Upper lobe of right lung (tissue), 1 donor: ENCODE results near the gene PCDHB7. TPM values are rescaled to one million over a fixed set of nuclear protein-coding genes. Genes with fewer than 3 reads are reported as not detected.
"Not testable (repeated sequence)": the region's sequence is repeated elsewhere in the genome, so short reads cannot be mapped to it uniquely, and the experiment has no call there.

Experiments
- ATAC-seq: fragments of 200-7000 bp; cut with Tn5 transposase; one replicate; pipeline ENCODE4 v1.9.1; 2020; ENCODE audit warnings: mild to moderate bottlenecking, moderate library complexity
- DNase-seq: peaks from one replicate; pipeline ENCODE4 v3.0.0-alpha.2; 2020
- H3K27ac ChIP-seq: fragments of 200-600 bp; one replicate; pipeline ENCODE4 v1.8.0; 2022
- H3K27me3 ChIP-seq: fragments of 200-600 bp; one replicate; pipeline ENCODE4 v1.8.0; 2022; ENCODE audit warnings: mild to moderate bottlenecking
- H3K36me3 ChIP-seq: fragments of 200-600 bp; one replicate; pipeline ENCODE4 v1.8.0; 2022
- H3K4me1 ChIP-seq: fragments of 200-600 bp; one replicate; pipeline ENCODE4 v1.8.0; 2022
- H3K4me3 ChIP-seq: fragments of 200-600 bp; one replicate; pipeline ENCODE4 v1.8.0; 2022; ENCODE audit warnings: mild to moderate bottlenecking
- H3K9me3 ChIP-seq: fragments of 200-600 bp; one replicate; pipeline ENCODE4 v1.8.0; 2022
- intact Hi-C: fragments of 100-400 bp; cut with DNase I; formaldehyde crosslinking; loops from one replicate; pipeline ENCODE4 v1.11.0; 2022
- total RNA-seq: library from RNA; stranded (reverse); fragmentation: NEBNext Ultra II Directional; extraction: Animal tissue kit (Norgen Biotek cat#: 25700); gene quantifications from one replicate; pipeline ENCODE4 v1.2.1, GENCODE V29; 2021
- TF ChIP-seq, protein P1 (sequence below): fragments of 200-600 bp; IDR thresholded peaks from one replicate; pipeline ENCODE4 v1.8.0; 2022; ENCODE audit warnings: antibody characterized with exemption
- donor health status: DM: no; HTN: yes; CAD: no; lungs with severe emphysema.

The PCDHB7 gene
- total RNA-seq, 1 donor from 2014 or later = 2.8 TPM

DNA sequence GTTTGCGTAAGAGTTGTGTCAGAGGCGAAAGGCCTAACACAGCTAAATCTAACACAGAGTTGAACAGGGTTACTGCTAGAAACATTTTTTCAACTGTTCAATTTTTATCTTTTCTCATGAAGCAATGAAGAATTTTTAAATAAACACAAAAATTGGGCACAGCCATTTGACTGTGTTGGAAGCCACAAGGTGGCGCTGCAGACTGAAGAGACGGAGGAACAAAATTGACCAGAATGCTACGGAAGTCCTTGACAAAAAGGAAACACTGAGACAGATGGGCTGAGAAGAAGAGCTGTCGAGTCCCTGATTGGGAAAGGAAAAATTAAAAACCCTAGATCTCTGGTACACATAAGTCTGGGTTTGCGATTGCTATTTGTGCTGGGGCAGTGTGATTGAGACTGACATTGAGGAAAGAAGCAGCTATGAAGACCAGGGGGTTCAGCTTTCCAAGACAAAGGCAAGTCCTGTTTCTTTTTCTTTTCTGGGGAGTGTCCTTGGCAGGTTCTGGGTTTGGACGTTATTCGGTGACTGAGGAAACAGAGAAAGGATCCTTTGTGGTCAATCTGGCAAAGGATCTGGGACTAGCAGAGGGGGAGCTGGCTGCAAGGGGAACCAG, 14.6 kb downstream of the PCDHB7 start, which contains the start of gene PCDHB9:
Gene PCDHB9, plus strand, starts transcription at position 265 of the 616 bp plus-strand sequence. Its CDS starts 158 bp downstream, at position 423.
- intact Hi-C loops = no loop called here
- Histone ChIP-seq H3K4me1 (no peaks in the 10 kb centered on the region), H3K27me3 (peaks cover 7% of the 10 kb centered on the region), H3K4me3 (peak within 1 kb of the TSS; percentile 14), H3K9me3 (peaks cover 4% of the 10 kb centered on the region), H3K36me3 (no peaks in the 10 kb centered on the region), H3K27ac (no peak within 1 kb of the TSS)
- TF ChIP-seq, protein P1, sequence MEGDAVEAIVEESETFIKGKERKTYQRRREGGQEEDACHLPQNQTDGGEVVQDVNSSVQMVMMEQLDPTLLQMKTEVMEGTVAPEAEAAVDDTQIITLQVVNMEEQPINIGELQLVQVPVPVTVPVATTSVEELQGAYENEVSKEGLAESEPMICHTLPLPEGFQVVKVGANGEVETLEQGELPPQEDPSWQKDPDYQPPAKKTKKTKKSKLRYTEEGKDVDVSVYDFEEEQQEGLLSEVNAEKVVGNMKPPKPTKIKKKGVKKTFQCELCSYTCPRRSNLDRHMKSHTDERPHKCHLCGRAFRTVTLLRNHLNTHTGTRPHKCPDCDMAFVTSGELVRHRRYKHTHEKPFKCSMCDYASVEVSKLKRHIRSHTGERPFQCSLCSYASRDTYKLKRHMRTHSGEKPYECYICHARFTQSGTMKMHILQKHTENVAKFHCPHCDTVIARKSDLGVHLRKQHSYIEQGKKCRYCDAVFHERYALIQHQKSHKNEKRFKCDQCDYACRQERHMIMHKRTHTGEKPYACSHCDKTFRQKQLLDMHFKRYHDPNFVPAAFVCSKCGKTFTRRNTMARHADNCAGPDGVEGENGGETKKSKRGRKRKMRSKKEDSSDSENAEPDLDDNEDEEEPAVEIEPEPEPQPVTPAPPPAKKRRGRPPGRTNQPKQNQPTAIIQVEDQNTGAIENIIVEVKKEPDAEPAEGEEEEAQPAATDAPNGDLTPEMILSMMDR = peak; percentile 45
- DNase-seq = no peak
- ATAC-seq = peak; percentile 29

DNA sequence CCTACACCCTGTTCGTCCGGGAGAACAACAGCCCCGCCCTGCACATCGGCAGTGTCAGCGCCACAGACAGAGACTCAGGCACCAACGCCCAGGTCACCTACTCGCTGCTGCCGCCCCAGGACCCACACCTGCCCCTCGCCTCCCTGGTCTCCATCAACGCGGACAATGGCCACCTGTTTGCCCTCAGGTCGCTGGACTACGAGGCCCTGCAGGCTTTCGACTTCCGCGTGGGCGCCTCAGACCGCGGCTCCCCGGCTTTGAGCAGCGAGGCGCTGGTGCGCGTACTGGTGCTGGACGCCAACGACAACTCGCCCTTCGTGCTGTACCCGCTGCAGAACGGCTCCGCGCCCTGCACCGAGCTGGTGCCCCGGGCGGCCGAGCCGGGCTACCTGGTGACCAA, 16.2 kb downstream of the PCDHB7 start:
- H3K4me3 ChIP-seq, ATAC-seq, H3K36me3 ChIP-seq, H3K4me1 ChIP-seq, intact Hi-C loops, H3K27ac ChIP-seq, DNase-seq, H3K27me3 ChIP-seq: not testable (repeated sequence)
- H3K9me3 ChIP-seq = peaks cover 16% of the 10 kb centered on the region

DNA sequence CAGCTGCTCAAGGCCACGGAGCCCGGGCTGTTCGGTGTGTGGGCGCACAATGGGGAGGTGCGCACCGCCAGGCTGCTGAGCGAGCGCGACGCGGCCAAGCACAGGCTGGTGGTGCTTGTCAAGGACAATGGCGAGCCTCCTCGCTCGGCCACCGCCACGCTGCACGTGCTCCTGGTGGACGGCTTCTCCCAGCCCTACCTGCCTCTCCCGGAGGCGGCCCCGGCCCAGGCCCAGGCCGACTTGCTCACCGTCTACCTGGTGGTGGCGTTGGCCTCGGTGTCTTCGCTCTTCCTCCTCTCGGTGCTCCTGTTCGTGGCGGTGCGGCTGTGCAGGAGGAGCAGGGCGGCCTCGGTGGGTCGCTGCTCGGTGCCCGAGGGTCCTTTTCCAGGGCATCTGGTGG, 16.7 kb downstream of the PCDHB7 start:
- H3K27ac ChIP-seq, H3K36me3 ChIP-seq, DNase-seq, H3K4me1 ChIP-seq, ATAC-seq, H3K4me3 ChIP-seq, intact Hi-C loops, H3K27me3 ChIP-seq: not testable (repeated sequence)
- peaks cover 16% of the 10 kb centered on the region for H3K9me3 ChIP-seq

DNA sequence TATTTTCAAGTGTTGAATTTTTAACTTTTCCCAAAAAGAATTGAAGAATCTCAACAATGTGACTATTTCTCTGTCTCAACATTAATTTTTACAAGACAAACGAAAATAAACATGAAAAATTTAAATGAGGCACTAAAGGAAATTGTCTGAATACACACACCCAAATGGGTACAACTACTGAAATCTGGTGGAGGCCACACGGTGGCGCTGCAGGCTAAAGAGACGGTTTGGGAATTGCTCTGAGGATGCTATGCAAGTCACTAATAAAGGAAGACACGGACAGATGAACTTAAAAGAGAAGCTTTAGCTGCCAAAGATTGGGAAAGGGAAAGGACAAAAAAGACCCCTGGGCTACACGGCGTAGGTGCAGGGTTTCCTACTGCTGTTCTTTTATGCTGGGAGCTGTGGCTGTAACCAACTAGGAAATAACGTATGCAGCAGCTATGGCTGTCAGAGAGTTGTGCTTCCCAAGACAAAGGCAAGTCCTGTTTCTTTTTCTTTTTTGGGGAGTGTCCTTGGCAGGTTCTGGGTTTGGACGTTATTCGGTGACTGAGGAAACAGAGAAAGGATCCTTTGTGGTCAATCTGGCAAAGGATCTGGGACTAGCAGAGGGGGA, 19.8 kb downstream of the PCDHB7 start, which contains the start of gene PCDHB10:
Gene PCDHB10, plus strand, starts transcription at position 244 of the 616 bp plus-strand sequence. Its CDS starts 200 bp downstream, at position 444.
- Histone ChIP-seq H3K27me3 (no peaks in the 10 kb centered on the region), H3K4me1 (no peaks in the 10 kb centered on the region), H3K4me3 (no peak within 1 kb of the TSS), H3K27ac (no peak within 1 kb of the TSS), H3K36me3 (no peaks in the 10 kb centered on the region), H3K9me3 (peaks cover 28% of the 10 kb centered on the region)
- TF ChIP-seq, protein P1 = peak; percentile 40
- intact Hi-C loops = no loop called here
- DNase-seq = no peak
- ATAC-seq = peak; percentile 41

DNA sequence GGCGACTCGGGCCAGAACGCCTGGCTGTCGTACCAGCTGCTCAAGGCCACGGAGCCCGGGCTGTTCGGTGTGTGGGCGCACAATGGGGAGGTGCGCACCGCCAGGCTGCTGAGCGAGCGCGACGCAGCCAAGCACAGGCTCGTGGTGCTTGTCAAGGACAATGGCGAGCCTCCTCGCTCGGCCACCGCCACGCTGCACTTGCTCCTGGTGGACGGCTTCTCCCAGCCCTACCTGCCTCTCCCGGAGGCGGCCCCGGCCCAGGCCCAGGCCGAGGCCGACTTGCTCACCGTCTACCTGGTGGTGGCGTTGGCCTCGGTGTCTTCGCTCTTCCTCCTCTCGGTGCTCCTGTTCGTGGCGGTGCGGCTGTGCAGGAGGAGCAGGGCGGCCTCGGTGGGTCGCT, 21.9 kb downstream of the PCDHB7 start:
- H3K36me3 ChIP-seq, H3K27me3 ChIP-seq, ATAC-seq, intact Hi-C loops, DNase-seq, H3K27ac ChIP-seq, H3K4me3 ChIP-seq, H3K4me1 ChIP-seq: not testable (repeated sequence)
- H3K9me3 ChIP-seq = peaks cover 38% of the 10 kb centered on the region

DNA sequence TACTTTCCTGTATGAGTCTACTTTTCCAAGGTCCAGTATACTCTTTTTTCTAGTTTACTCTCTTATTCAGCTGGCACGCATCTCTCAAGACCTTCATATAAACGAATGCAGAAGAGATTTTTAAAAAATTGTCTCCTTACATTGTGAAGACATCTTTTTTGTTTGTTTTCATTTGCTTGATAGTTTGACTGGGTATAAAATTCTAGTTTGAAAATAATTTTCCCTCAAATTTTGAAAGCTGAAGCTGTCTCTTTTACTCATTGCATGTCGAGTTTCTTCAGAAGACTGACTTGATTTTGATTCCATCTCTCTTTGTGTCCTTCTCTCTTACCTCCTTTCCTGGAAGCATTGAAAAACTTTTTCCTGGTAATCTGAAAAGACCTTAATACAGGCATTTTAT, 23.9 kb downstream of the PCDHB7 start:
- TF ChIP-seq, protein P1 = no peak
- intact Hi-C loops = no loop called here
- DNase-seq = no peak

More for the DNA sequence above, 23.9 kb downstream of the PCDHB7 start:
- no peak for ATAC-seq
- H3K36me3 ChIP-seq = no peaks in the 10 kb centered on the region
- peaks cover 38% of the 10 kb centered on the region for H3K9me3 ChIP-seq
- no peaks in the 10 kb centered on the region for H3K4me1 ChIP-seq
- no peak overlapping the region for H3K4me3 ChIP-seq
- H3K27ac ChIP-seq = no peak overlapping the region
- no peaks in the 10 kb centered on the region for H3K27me3 ChIP-seq
